IPS-15b (cell line): ENCODE results near the gene SHANK1.
A peak's percentile ranks its signal among the peaks of the same experiment; 100 is the strongest.

Experiments
- H3K27me3 ChIP-seq: one replicate; pipeline ENCODE4 v1.6.1; 2013; ENCODE audit warnings: low read length; ENCODE audit not compliant: control insufficient read depth, insufficient read depth
- H3K36me3 ChIP-seq: one replicate; pipeline ENCODE4 v1.6.1; 2013; ENCODE audit warnings: low read length; ENCODE audit not compliant: control insufficient read depth, insufficient read depth
- H3K4me1 ChIP-seq: one replicate; pipeline ENCODE4 v1.6.1; 2013; ENCODE audit warnings: mild to moderate bottlenecking, low read length; ENCODE audit not compliant: control insufficient read depth, insufficient read depth
- H3K4me3 ChIP-seq: one replicate; pipeline ENCODE4 v1.5.1; 2013; ENCODE audit warnings: low read depth, low read length
- H3K9ac ChIP-seq: one replicate; pipeline ENCODE4 v1.6.1; 2013; ENCODE audit warnings: low read depth, mild to moderate bottlenecking, low read length
- H3K9me3 ChIP-seq: one replicate; pipeline ENCODE4 v1.6.1; 2013; ENCODE audit warnings: mild to moderate bottlenecking, low read length; ENCODE audit not compliant: control insufficient read depth, insufficient read depth

The SHANK1 gene

DNA sequence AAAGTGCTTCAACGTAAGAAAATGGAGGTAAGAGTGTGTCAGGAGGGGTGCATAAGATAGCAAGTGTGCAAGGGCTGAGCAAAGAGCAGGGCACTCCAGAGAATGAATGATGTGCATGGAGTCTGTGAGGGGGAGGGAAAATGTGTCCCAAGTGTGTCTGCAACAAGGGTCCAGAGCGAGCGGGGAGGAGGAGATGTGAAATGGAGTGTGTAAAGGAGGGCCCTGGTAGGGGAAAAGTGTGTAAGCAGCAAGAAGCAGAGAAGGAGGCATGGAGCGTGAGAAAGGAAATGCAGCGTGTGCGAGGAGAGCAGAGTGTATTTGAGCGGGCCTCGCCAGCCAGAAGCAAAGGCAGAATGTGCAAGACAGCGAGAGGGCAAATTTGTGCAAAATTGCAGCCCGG, 58.6 kb downstream of the SHANK1 start:
- peaks cover 2% of the 10 kb centered on the region for H3K27me3 ChIP-seq
- no peak overlapping the region for H3K4me3 ChIP-seq
- H3K9ac ChIP-seq: no peak overlapping the region
- no peaks in the 10 kb centered on the region for H3K9me3 ChIP-seq
- H3K36me3 ChIP-seq: no peaks in the 10 kb centered on the region
- H3K4me1 ChIP-seq: peaks cover 2% of the 10 kb centered on the region

GRCh38 chr19:50660088-50660366, 59.6 kb downstream of the SHANK1 start:
- Histone ChIP-seq H3K27me3 (peaks cover under 1% of the 10 kb centered on the region), H3K36me3 (no peaks in the 10 kb centered on the region), H3K4me1 (peaks cover 2% of the 10 kb centered on the region), H3K4me3 (peak overlapping the region; percentile 21), H3K9ac (no peak overlapping the region), H3K9me3 (no peaks in the 10 kb centered on the region)

- Histone ChIP-seq H3K4me3 (peak overlapping the region; percentile 76), H3K9me3 (no peaks in the 10 kb centered on the region), H3K36me3 (no peaks in the 10 kb centered on the region), H3K4me1 (peaks cover 2% of the 10 kb centered on the region), H3K9ac (no peak overlapping the region), H3K27me3 (peaks cover 2% of the 10 kb centered on the region)
These were observed 60.1 kb downstream of the SHANK1 start for GRCh38 chr19:50659318-50660087.

DNA sequence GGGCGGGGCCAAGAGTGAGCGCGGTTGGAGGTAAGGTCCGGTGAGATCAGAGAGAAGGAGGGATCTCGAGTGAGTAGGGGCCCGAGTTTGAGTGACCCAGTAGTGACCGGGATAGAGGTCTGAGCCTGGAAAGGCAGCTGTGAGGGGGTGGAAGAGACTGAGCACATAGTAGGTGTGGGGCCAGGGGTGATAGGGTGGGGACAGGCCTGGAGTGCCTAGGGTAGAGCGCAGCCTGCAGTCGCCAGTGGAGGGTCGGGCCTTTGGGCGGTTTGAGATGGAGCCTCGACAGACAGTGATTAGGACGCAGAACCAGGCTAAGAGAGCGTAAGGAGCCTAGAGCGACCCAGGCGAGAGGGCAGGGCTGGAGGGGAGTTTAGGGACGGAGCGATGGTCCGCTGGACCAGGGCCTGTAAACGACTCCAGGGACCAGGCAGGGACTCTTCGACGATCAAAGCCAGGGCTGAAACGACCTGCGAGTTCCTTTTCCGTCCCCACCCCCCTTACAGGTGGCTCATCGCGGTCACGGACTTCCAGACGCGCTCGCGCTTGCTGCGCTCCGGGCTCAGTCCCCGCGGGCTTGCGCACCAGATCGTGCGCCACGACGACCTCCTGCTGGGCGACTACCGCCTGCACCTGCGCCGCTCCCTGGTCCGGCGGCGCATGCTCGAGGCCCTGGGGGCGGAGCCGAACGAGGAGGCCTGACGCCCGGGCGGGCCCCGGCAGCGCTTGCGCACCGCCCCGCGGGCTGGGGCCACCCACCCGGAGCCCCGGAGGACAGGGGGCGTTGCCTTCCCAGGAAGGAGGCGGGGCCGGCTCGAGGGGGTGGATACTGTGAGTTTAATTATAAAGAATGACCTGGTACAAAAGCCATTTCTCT, 60.9 kb downstream of the SHANK1 start:
- no peaks in the 10 kb centered on the region for H3K36me3 ChIP-seq
- H3K27me3 ChIP-seq: peaks cover 2% of the 10 kb centered on the region
- peaks cover 2% of the 10 kb centered on the region for H3K4me1 ChIP-seq
- peak overlapping the region; percentile 92 for H3K9ac ChIP-seq
- no peaks in the 10 kb centered on the region for H3K9me3 ChIP-seq
- H3K4me3 ChIP-seq: peak overlapping the region; percentile 100

DNA sequence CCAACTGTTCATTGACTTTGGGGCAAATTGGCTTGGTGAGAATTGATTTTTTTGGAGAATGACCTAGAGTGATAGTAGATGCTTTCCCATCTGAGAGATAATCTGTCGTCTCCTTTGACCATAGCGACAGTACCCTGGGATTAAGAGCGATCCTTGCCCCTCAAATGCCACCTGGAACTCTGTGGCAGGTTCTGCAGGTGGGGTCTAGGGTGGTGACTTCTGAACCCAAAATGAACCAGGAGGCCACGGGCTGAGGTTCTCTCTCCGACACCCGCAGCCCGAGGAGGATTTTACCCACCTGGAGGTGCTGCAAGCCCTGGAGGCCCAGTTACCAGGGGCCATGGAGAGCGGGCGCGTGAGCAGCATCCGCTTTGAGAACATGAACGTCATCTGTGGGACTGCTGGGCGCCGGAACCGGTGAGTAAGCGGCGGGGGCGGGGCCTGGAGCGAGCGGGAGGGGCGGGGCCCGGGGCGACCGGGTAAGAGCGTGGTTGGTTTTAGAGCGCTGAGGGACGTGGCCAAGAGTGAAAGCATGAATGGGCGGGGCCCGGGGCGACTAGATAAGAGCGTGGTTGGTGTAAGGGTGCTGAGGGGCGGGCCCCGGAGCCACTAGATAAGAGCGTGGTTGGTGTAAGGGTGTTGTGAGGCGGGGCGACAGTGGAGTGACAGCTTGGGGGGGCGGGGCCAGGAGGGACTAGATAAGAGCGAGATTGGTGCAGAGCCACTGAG, 61.7 kb downstream of the SHANK1 start:
- Histone ChIP-seq H3K27me3 (peaks cover 2% of the 10 kb centered on the region), H3K4me3 (peak overlapping the region; percentile 100), H3K36me3 (no peaks in the 10 kb centered on the region), H3K9ac (peak overlapping the region; percentile 79), H3K9me3 (no peaks in the 10 kb centered on the region), H3K4me1 (peaks cover 2% of the 10 kb centered on the region)

DNA sequence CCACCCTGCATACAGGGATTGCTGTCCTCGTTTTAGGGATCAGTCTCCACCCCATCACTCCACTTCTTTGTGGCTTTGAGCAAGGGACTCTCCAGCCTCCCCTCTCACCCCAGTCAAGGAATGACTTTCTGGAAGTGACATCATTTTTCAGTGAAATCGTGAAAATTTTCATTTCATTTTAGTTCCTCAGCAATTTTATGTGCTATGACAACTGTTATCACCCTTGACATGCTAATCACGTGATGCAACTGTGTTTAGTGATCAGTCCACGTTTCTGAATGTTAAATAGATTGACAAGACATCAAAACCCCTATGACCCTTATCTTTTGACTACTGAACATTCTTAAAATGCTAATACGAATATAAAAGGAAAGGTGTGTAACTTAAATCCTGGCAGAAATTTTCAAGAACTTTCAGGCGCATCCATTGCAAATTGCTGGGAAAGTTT, 62.4 kb downstream of the SHANK1 start:
- Histone ChIP-seq H3K9ac (peak overlapping the region; percentile 79), H3K4me3 (peak overlapping the region; percentile 83), H3K4me1 (peaks cover 2% of the 10 kb centered on the region), H3K9me3 (no peaks in the 10 kb centered on the region), H3K27me3 (peaks cover 2% of the 10 kb centered on the region), H3K36me3 (no peaks in the 10 kb centered on the region)

DNA sequence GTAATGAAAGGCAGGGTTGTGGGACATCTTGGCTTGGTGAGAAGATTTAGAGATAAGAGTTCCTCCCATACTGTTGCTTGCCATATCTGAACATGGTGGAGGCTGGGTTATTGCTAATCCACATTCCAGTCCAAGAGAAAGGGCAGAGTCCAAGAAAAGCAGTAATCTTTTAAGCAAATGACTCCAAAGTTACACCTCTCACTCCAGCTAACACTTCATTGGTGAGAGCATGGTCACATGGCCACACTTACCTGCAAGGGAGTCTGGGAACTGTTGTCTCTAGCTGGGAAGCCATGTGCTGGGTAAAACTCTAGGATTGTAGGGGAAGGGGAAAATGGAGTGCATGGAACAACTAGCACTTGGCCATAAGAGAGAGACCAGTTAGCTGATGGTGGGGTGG, 64.7 kb downstream of the SHANK1 start:
- Histone ChIP-seq H3K9ac (no peak overlapping the region), H3K27me3 (peaks cover 6% of the 10 kb centered on the region)

GRCh38 chr19:50652722-50653121, 66.9 kb downstream of the SHANK1 start:
- Histone ChIP-seq H3K36me3 (no peaks in the 10 kb centered on the region), H3K9me3 (no peaks in the 10 kb centered on the region), H3K9ac (no peak overlapping the region), H3K4me1 (peaks cover 6% of the 10 kb centered on the region), H3K4me3 (no peak overlapping the region), H3K27me3 (peaks cover 8% of the 10 kb centered on the region)

More for the DNA sequence above, 64.7 kb downstream of the SHANK1 start:
- H3K9me3 ChIP-seq: no peaks in the 10 kb centered on the region
- no peak overlapping the region for H3K4me3 ChIP-seq
- H3K4me1 ChIP-seq: peaks cover 5% of the 10 kb centered on the region
- no peaks in the 10 kb centered on the region for H3K36me3 ChIP-seq

- Histone ChIP-seq H3K9me3 (no peaks in the 10 kb centered on the region), H3K36me3 (no peaks in the 10 kb centered on the region), H3K9ac (no peak overlapping the region), H3K27me3 (peaks cover 13% of the 10 kb centered on the region), H3K4me3 (no peak overlapping the region), H3K4me1 (peaks cover 4% of the 10 kb centered on the region)
These were observed 68.4 kb downstream of the SHANK1 start for GRCh38 chr19:50651174-50651573.

DNA sequence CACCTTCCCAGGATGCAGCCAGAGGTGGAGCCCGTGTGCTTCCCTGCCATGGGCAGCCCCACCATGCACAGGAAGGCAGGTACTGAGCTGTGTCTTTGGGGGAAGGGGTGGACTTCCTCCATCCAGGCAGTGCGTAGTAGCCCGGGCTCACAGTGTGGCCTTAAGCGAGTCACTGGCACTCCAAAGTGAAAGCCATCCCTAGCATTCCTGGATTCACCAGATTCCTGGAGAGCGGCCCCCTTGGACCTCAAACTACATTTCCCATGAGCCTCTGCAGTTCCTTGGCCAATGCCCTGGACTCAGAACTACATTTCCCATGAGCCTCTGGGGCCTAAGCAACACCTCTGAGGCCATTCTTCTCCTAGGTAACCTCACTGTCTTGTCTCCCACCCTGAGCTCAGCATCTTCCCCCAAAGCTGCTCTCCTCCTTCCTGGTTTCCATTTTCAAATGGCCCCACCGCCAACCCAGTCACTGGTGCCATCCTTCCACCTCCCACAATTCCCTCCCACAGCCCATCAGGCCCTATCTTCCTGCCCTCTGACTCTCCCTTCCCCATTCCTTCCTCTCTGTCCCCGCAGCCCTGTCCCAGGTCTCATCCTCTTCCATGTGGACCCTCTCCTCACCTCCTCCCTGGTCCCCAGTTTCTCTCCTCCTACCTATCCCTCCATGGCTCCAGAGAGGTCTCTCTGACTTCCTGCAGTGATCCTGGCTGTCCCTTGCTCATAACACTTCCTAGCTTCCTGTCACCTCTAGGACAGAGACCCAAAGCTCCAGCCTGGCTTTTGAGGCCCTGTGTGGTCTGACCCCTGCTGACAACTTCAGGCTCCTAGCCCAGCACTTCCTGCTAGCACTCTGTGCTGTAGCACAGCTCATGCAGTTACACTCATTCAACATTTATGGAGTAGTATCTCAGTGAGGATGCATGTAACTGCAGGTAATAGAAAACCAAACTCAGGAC, 69.9 kb downstream of the SHANK1 start, which contains the start of gene C19orf81:
Gene C19orf81 (plus strand): TSS at position 13 of the 959 bp plus-strand sequence. CDS start 0 bp downstream, at position 13.
- Histone ChIP-seq H3K27me3 (peaks cover 25% of the 10 kb centered on the region), H3K9ac (no peak within 1 kb of the TSS), H3K4me3 (peak within 1 kb of the TSS; percentile 39), H3K36me3 (no peaks in the 10 kb centered on the region), H3K4me1 (peaks cover 4% of the 10 kb centered on the region), H3K9me3 (no peaks in the 10 kb centered on the region)

DNA sequence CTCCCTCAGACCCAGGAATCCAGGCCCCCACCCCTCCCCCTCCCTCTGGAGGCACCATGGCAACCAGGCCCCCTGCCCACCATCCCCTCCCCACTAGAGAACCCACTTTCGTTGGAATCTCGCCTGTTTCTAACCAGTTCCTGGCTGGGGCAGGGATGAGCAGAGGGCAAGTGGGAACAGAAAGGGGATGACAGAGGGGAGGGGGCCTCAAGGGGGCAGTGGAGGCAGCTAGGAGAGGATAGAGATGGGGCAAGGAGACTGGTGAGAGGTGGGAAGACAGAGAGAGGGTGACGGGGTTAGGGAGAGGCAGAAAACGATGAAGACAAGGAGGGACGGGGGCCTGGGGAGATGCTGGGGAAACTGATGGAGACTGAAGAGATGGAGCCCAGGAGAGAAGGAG, 70.9 kb downstream of the SHANK1 start:
- Histone ChIP-seq H3K4me3 (no peak overlapping the region), H3K36me3 (no peaks in the 10 kb centered on the region), H3K4me1 (peaks cover 4% of the 10 kb centered on the region), H3K9ac (no peak overlapping the region), H3K9me3 (no peaks in the 10 kb centered on the region), H3K27me3 (peaks cover 36% of the 10 kb centered on the region)
